ENCODE data around the gene NKAIN2.
"Not testable (repeated sequence)": the region's sequence is repeated elsewhere in the genome, so short reads cannot be mapped to it uniquely, and the experiment has no call there.

NKAIN2 gene

DNA sequence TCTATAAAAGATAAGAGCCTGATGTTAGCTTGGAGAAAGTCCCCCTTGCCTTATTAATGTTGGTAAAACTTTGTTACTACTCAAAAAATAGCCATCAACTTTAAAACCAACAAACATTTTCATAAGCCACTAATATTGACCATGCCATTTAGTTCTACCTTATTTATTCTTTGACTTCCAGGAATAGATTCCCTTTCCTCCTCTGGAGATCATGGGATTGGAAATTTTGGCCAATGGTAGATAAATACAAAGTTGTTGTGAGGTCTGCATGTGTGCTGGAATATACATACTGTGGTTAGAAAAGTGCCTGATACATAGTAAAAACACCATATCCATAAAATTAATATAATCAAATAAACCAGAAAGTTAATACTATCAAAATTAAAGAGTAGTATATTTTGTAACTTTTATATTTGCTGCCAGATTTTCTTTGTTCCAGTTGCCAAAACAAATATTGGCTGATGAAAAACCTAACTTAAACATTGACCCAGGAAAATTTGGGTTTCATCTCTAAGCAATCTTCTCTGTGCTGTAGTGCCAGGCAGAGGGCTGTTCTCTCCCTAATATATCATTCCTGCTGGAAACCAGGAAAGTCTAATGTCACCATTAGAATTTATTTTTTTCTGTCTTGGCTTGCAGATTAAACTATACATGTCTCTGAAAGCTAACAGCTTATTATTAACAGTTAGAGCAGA lies 169.1 kb downstream of the NKAIN2 start:
- no peak for DNase-seq

DNA sequence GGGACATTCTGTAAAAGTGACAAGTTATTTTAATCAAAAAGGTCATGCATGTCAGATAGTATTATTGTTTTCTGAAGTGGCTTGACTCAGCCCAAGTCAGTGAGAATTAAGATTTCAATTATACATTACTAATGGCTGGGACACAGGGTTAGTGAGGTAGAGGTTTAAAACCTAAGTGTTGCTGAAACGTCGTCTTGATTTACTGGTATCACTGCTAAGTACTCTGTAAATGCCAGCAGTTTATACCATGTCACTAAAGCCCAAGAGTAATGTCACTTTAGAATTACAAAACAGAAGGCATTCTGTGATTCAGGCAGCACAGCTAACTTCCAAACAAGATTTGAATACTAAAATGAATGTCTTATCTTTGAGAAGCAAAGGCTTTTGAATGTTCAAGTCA lies 176.6 kb downstream of the NKAIN2 start:
- DNase-seq, result no peak

DNA sequence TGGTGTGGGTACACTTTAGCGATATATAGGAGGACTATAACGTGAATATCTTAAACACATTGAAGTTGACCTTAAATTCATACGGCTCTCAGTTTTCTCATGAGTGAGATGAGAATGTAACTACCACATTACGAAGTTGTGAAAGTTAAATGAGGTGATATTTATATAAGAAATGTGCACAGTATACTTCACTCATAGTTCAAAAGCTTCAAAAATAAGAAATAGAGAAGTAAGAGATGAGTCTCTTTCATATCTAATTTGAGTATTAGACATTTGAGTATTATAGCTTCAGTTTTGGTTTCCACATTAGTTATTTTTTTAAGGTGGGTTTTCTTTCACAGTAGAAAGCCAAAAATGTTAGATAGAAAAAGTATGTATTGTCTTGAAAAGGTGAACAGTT lies 183.3 kb downstream of the NKAIN2 start:
- no peak for DNase-seq

DNA sequence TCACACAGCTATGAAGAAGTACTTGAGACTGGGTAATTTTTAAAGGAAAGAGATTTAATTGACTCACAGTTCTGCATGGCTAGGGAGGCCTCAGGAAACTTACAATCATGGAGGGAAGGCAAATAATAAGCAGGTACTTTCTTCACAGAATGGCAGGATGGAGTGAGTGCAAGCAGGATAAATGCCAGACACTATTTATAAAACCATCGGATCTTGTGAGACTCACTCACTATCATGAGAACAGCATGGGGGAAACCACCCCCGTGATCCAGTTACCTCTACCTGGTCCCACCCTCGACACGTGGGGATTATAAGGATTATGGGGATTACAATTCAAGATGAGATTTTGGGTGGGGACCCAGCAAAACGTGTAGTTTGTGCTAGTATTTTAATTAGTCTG lies 186.3 kb downstream of the NKAIN2 start:
- DNase-seq, result not testable (repeated sequence)

DNA sequence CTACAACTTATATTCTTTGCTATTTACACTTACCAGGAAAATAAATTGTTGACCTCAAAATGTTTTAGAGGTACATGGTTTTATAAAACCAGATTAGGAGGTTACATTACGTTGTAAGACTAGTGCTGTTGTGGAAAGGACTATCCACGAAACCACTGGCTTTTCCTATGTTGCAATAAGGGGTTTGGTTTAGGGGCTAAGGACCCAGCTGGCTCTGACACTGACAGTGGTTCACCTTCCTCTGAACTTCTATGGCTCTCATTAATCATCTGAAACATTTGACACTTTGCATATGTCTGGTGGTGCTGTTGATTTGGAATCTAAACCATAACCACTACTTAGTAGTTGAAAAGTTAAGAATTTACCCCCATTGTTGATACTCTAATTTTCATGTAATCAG lies 186.7 kb downstream of the NKAIN2 start:
- DNase-seq, result no peak

DNA sequence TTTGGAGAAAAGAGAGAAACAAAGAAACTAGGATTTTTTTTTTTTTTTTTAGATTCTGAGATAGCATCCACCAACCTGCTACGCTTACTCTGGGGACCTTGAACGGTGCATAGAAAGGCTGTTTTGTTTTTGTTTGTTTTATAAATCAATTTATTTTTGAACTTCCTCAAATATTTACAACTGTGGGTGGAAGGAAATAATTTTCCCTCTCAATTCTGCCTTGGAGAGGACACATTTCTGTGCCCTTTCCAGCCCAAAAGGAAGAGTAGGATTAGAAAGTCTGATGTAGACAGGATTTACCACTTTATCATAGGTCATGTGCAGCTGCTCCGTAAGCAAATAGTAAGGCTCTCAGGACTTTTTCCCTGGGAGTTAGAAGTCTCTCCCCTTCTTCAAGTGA lies 190.5 kb downstream of the NKAIN2 start:
- no peak for DNase-seq

DNA sequence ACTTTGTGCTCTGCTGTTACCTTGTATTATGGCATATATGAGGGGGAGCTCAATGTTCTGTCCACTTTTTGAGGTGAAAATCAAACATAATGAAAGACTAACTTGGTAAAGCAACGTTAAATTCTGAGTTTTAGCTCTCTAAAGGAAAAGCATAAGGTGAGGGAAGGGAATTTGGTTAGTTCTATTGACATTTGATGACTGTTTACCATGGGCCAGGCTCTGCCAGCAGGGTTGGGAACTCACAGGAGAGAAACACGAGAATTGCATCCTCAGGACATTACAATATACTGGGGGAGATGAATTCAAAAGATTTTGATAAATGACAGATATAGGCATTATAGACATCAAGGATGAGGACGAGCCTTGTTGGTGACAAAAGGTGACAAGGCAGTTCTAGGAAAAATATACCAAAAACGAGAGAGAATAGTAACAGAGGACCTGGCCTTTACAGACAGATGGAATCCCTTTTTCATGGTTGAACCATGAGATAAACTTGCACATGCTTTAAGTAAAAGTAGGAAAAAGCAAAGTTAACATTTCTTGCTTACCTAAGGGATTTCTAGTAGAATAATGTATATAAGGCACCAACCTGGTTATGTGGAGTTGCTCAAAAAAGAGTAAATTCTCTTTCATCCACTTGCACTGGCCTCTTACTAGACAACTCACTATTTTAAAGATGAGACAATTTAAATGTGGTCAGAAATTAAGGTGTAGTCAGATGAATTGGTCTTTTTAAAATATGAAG lies 191.4 kb downstream of the NKAIN2 start:
- DNase-seq, result no peak

DNA sequence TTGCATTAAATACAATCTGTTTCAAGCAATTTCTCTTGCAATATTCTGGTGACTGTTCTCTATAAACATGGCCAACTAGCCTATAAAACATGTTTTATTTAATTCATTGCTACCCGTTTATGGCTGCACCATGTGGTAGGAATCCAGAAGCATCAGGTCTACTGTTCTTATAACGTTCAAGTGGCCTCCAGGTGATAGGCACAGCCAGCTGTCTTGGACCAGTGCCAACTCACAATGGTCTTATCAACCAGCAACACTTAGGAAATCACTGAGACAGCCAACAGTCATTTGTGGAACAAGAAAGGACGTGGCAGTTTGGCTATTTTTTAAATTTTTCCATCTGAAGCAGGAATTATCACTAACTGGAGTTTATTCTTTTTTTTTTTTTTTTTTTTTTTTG lies 193.6 kb downstream of the NKAIN2 start:
- DNase-seq, result no peak

DNA sequence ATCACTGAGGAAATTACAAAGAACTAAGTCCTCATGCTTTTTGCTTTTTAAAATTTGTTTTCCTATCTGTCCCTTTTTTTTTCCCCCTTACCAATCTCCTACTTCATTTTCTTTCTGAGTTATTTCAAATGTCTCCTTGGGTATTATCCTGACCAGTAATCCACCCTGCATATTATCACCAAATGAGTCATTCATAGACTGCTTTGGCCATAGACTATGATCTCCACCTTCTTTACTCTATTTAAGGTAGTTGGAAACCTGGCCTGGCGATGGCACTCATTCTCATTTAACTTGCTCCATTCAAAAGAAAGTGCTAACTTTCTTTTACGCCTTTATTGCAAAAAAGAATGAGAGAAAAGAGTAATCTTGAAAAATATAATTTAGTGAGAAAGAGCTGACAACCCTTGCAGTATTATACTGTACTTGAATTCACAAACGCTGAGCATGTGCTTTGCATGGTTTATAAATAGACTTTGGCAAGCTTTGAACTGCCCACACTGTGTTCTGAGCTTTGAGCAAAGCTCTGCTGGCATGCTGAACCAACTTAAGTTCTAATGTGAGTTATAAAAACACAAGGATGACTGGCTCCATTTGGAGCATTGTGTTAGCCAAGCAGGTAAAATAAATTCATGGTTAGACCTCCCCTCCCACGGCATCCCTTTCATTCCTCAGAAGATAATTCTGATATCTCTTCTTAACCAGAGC lies 198.9 kb downstream of the NKAIN2 start:
- DNase-seq, result no peak

DNA sequence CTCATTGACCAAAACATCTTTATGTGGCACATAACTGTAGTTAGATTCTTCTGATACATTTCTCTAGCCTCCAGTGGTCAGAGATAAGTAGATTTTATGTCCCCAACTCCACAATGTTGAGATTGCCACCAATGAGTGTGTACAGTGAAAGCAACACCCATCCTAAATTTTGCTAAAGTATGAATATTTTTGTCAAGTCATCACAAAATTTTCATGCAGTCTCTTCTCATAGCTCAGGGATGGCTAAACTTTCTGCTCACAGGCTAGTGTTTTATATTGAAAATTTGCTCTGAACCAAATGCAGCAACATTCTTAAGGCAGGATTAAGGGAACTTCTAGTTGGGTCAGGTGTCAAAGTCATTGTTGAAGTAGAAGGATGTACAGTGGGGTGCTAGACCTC lies 203.6 kb downstream of the NKAIN2 start:
- DNase-seq, result no peak

DNA sequence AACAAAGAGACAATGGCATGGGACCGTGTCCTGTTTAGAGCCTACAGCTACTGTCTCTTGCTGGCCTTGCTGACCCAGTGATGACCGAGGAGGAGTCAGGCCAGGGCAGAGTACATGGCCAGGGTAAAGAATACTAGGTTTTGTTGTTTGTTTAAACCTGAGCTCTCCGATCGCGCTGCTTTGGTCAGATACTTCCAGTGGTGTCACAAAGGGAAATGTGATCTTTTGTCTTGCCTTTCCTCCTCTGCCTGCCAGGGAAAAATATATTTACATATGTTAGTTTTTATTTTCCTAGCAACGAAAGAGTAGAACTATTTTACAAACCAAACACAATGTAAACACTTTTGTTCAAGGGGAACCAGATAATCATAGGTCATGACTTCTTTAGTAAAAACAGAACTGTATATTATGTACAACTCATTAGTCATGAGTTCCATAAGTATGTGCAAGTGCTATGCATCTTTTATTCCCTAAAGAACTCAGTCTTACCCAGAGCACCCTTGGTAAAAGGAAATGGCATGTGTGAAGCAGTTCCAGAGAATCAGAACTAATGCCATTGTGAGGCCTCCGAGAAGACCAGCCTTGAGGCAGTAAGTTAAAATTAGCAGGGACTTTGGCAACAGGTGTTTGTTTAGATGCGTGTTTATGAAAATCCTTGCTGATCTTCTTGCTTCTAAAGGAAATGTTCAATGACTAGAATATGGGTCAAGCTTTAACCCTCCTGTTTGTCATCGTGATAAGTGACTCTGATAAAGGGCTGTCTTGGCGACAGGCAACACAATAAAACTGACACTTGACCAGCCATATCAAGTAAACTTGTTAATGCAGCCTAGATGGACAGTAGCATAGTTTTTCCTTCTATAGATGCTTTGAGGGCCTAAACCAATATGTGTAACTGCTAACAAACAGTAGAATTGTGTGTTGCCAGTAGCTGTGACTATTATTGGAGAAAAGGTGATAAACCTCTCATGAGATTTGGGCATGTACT lies 204.6 kb downstream of the NKAIN2 start:
- DNase-seq, result no peak

DNA sequence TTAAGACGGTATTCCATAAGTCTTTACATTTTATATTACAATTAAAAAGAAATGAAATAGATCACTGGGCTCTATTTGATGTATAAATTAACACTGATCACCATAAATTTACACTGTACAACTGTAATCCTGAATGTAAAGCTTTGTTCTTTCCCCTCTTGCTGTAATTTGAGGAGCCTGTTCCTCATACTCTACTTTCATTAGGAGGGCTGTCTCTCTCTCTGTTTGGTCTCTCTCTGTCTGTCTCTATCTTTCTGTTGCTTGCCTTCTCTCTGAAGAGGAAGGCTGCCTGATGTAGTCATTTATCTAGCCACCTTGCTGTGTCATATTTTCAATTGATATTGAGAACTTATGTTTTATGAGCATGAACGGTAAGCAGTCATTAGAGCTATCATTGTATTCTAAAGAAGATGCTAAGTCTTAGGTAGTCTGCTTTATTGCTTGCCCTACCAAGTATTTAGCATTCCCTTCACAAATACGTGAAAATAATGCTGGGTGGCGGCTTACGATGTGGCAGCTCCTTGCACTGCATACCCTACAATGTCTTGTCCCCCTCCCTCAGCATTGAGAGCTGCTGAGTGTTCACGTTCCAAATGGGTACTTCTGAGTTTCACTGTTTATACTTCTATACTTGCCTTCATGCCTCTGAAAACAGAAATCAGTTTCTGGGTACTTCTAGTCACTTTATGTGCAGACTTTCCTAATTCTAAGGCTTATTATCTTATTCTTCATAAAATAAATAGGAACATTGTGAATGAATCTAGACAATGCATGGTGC lies 205.5 kb downstream of the NKAIN2 start:
- no peak for DNase-seq

DNA sequence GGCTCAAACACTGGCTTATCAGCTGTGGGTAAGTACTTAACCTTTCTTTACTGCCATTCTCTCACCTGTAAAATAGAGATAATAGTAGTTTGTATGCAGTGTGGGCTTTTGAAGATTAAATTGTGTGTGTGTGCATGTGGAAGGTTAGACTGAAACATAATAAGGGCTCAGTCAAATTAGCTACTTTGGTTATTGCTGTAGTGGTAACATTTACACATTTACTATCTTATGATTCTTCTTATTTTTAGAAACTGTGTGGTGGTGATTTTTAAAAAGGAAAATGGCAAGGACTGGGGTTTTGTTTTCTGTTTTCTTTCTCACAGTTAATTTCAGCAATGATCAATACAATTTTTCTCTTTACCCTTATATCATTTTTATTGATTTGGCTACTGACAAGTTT lies 206.9 kb downstream of the NKAIN2 start:
- DNase-seq, result no peak

DNA sequence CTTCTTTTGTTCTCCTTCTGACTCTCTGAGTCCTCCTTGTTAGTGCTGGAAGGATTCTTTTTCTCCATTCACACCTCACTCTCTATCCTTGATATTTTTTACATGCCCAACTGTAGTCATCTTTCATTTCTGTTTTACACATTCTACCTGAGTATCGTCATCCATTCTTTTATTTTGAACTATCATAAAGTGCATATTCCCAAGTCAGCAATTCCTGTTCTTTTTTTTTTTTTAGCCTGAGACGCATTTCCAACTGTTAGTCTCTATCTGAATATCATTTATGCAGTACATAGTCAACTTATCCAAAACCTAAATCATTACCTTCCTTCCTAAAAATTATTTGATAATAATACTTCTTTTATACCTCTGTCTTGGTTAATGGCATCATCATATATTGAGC lies 207.5 kb downstream of the NKAIN2 start:
- DNase-seq, result no peak

DNA sequence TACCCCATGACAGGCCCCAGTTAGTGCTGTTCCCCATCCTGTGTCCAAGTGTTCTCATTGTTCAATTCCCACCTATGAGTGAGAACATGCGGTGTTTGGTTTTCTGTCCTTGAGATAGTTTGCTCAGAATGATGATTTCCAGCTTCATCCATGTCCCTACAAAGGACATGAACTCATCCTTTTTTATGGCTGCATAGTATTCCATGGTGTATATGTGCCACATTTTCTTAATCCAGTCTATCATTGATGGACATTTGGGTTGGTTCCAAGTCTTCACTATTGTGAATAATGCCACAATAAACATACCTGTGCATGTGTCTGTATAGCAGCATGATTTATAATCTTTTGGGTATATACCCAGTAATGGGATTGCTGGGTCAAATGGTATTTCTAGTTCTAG lies 218.4 kb downstream of the NKAIN2 start:
- not testable (repeated sequence) for DNase-seq

DNA sequence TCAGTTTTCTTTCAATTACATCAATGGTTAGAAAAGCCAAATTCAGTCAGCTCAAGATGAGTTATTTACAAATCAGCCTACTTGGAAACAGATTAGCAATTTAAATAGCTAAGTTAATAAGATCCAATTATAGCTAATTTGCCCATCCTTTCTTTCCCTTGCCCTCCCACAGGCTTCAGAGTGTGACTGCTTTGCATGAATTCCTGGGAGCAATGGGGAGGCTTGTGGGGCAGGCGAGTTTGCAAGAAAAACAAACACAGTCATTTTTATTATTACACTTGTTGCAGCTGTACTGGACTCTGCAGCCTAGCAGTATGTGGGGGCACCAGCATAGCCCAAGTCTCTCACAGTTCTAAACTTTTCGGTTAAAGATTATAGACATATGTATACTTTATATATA lies 219.0 kb downstream of the NKAIN2 start:
- DNase-seq, result no peak

DNA sequence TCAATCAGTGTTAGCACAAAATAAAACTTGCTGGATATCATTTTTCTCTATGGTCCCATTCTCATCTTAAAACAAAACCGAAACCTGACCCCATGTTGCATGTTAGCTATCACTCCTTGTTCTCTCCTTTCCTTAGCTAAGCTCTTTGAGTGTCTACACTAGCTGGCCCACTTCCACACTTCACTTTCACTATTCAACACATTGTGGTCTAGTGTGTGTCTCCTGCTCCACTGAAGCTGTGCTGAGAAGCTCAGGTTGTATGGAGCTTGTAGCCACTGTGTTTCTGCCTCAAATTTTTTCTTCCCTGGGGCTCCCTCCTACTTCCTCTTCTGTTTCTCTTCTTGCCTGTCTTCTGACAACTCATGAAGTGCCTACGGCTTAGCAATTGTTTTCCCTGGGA lies 223.0 kb downstream of the NKAIN2 start:
- no peak for DNase-seq

DNA sequence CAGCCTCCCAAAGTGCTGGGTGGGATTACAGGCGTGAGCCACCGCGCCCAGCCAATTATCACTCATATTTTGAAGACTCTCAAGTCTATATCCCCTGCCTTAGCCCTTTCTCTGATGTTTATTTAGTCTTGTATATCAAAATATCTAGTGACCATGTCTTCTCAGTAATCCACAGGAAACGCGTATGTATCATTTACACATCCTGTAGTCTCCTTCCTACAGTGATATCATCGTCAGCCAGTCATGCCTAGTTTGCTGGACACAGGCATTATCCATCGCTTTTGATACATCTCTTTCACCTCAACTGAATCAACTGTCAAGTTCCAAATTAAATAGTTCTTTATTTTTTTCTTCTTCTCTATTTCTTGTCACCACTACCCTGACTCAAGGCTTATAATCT lies 223.7 kb downstream of the NKAIN2 start:
- DNase-seq, result no peak

DNA sequence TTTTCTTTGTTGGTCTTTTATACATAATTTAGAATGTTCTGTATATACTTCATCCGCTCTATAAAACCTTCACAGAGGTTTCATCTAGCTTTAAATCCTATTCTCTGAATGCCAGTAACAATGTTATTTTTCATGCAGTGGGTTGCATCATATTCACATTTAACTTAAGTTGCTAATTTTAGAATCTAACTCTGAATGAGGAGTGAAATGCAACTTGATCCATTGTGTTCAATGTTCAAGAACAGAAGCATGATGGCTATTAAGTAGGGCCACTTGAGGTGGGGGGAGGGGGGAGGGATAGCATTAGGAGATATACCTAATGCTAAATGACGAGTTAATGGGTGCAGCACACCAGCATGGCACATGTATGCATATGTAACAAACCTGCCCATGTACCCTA lies 224.5 kb downstream of the NKAIN2 start:
- no peak for DNase-seq

DNA sequence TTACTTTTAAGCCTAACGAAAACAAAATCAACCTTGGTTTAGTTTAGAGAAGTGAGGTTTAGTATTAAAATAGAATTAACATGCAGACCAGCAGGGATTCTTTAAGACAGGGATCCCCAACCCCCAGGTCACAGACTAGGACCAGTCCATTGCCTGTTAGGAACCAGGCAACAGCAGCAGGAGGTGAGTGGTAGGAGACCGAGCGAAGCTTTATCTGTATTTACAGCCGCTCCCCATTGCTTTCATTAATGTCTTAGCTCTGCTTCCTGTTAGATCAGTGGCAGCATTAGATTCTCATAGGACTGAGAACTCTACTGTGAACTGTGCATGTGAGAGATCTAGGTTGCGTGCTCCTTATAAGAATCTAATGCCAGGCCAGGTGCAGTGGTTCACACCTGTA lies 225.9 kb downstream of the NKAIN2 start:
- DNase-seq, result no peak

DNA sequence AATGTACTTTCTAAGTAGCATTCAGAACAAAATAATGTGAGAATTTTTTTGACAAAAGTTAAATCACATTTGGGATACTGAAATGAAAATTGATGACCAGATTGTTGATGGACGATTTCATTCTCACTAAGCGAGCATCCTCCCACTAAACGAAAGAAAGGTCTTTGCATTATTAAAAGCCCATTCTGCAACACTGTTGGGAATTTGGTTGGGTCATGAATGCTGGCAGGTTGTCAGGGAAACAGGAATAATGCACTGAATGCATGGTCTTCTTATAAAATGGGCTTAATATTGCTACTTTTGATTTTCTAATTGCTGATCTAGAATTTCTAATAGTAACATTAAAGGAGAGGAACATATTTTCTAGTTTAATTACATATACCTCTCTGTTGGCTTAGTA lies 229.8 kb downstream of the NKAIN2 start:
- DNase-seq, result no peak

DNA sequence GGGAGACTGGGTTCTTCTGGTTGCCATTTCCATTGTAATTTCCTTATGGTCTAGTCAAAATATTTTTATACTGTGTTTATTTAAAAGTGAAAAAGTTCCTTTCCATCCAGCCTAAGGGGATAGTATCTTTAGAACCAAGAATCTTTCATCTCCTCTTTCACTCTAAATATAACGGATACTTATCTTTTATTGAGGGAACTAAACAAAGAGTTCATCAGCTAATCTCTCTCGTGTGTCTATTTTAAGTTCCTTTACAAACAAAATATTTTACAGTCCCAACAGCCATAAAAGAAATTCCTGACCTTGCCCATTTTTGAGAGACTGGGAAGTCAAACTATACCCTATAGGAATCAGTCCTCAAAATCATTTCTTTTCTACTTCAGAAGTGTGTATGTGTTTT lies 232.7 kb downstream of the NKAIN2 start:
- no peak for DNase-seq

Measured in stimulated activated CD4-positive, alpha-beta T cell treated with anti-CD3 and anti-CD28 coated beads, Interleukin-12 subunit alpha, Interleukin-12 subunit beta, amount 100 ng/mL, for 4 hours (primary cell).